GM21717 (cell line): Measurements from ENCODE around the gene CDH4.
"Not testable (repeated sequence)": the region's sequence is repeated elsewhere in the genome, so short reads cannot be mapped to it uniquely, and the experiment has no call there.

Source experiments
- ATAC-seq: cut with Tn5 transposase; IDR thresholded peaks from one replicate; pipeline ENCODE4 v1.9.1; 2021; ENCODE audit warnings: mild to moderate bottlenecking, moderate library complexity; ENCODE audit not compliant: unreplicated experiment

The CDH4 gene

GRCh38 chr20:61379898-61380544 is 128.0 kb downstream of the CDH4 start:
- ATAC-seq = no peak

- no peak for ATAC-seq
Measured at GRCh38 chr20:61380545-61380915, 128.5 kb downstream of the CDH4 start.

- ATAC-seq = no peak
Measured at GRCh38 chr20:61382194-61382593, 130.1 kb downstream of the CDH4 start.

- no peak for ATAC-seq
Measured at GRCh38 chr20:61385296-61385695, 133.2 kb downstream of the CDH4 start.

- no peak for ATAC-seq
Measured at GRCh38 chr20:61385731-61386130, 133.7 kb downstream of the CDH4 start.

- no peak for ATAC-seq
Measured at GRCh38 chr20:61387204-61387953, 135.3 kb downstream of the CDH4 start.

- ATAC-seq = no peak
Measured at GRCh38 chr20:61387954-61388348, 135.9 kb downstream of the CDH4 start.

GRCh38 chr20:61389077-61389476 is 137.0 kb downstream of the CDH4 start:
- no peak for ATAC-seq

- no peak for ATAC-seq
Measured at GRCh38 chr20:61391185-61391584, 139.1 kb downstream of the CDH4 start.

GRCh38 chr20:61391812-61392520 is 139.9 kb downstream of the CDH4 start:
- no peak for ATAC-seq

GRCh38 chr20:61394088-61394799 is 142.2 kb downstream of the CDH4 start:
- ATAC-seq = no peak

GRCh38 chr20:61396262-61396848 is 144.3 kb downstream of the CDH4 start:
- no peak for ATAC-seq

- no peak for ATAC-seq
Measured at GRCh38 chr20:61397146-61397545, 145.1 kb downstream of the CDH4 start.

- no peak for ATAC-seq
Measured at GRCh38 chr20:61397790-61398189, 145.7 kb downstream of the CDH4 start.

GRCh38 chr20:61399433-61399832 is 147.4 kb downstream of the CDH4 start:
- no peak for ATAC-seq

GRCh38 chr20:61400499-61400898 is 148.4 kb downstream of the CDH4 start:
- no peak for ATAC-seq

- ATAC-seq = no peak
Measured at GRCh38 chr20:61404303-61404702, 152.2 kb downstream of the CDH4 start.

- no peak for ATAC-seq
Measured at GRCh38 chr20:61405007-61405406, 152.9 kb downstream of the CDH4 start.

- ATAC-seq = not testable (repeated sequence)
Measured at GRCh38 chr20:61406773-61407172, 154.7 kb downstream of the CDH4 start.

GRCh38 chr20:61407561-61407960 is 155.5 kb downstream of the CDH4 start:
- ATAC-seq = no peak
